HG03039 (cell line): ENCODE results near the gene FAM117A.
A peak's percentile ranks its signal among the peaks of the same experiment; 100 is the strongest.
"Not testable (repeated sequence)": the region's sequence is repeated elsewhere in the genome, so short reads cannot be mapped to it uniquely, and the experiment has no call there.

Experiments used
- ATAC-seq: cut with Tn5 transposase; IDR thresholded peaks from one replicate; pipeline ENCODE4 v1.9.1; 2021; ENCODE audit warnings: mild to moderate bottlenecking, moderate library complexity; ENCODE audit not compliant: unreplicated experiment

Gene FAM117A

GRCh38 chr17:49681106-49681979 is 82.6 kb downstream of the FAM117A start:
- no peak for ATAC-seq

- no peak for ATAC-seq
Measured at GRCh38 chr17:49680314-49680713, 83.6 kb downstream of the FAM117A start.

GRCh38 chr17:49677933-49678847 is 85.7 kb downstream of the FAM117A start, which contains the start of gene SPOP:
Gene SPOP (minus strand): TSS chr17:49678097. CDS start chr17:49622810, 55,287 bp downstream.
- ATAC-seq, result peak; percentile 80

GRCh38 chr17:49677134-49677932 is 86.6 kb downstream of the FAM117A start:
- peak; percentile 46 for ATAC-seq

- peak; percentile 51 for ATAC-seq
Measured at GRCh38 chr17:49676276-49676868, 87.6 kb downstream of the FAM117A start.

GRCh38 chr17:49674507-49674906 is 89.4 kb downstream of the FAM117A start:
- no peak for ATAC-seq

- ATAC-seq, result not testable (repeated sequence)
Measured at GRCh38 chr17:49673679-49674078, 90.3 kb downstream of the FAM117A start.

- ATAC-seq, result no peak
Measured at GRCh38 chr17:49670641-49671040, 93.3 kb downstream of the FAM117A start.

GRCh38 chr17:49670002-49670401 is 93.9 kb downstream of the FAM117A start:
- no peak for ATAC-seq

- no peak for ATAC-seq
Measured at GRCh38 chr17:49667854-49668253, 96.1 kb downstream of the FAM117A start.

GRCh38 chr17:49664706-49665211 is 99.2 kb downstream of the FAM117A start:
- no peak for ATAC-seq
